ENCODE results near the gene MBIP.
"Not testable (repeated sequence)": the region's sequence is repeated elsewhere in the genome, so short reads cannot be mapped to it uniquely, and the experiment has no call there.

The MBIP gene, protein sequence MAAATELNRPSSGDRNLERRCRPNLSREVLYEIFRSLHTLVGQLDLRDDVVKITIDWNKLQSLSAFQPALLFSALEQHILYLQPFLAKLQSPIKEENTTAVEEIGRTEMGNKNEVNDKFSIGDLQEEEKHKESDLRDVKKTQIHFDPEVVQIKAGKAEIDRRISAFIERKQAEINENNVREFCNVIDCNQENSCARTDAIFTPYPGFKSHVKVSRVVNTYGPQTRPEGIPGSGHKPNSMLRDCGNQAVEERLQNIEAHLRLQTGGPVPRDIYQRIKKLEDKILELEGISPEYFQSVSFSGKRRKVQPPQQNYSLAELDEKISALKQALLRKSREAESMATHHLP

DNA sequence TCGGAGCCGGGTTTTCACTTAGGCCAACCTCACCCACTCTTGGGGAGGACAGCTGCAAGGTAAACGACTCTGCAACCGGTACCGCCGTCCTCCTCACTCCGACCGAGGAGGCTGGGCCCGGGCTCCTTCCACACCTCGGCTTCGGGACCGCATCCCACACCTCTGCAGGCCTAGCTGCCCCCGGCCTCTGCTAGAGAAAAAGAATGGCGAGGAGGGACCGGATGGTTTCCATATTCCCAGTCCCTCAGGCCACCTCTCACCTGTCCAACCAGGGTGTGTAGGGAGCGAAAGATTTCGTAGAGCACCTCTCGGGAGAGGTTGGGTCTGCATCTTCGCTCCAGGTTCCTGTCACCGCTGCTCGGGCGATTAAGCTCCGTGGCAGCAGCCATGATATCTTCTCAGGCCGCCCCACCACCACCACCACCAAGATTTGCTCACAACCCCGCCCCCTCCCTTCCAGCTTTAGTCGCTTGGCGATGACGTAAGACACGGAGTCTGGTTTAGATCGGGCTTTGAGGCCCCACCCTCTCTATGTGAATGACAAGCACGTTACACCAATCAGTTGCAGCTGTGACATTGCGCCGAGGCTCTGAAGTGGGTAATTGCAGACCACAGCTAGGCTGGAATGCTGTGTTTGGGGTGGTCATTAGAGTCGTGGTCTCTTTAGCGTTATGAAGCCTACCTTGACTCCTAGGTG is at the start of gene MBIP:
TSS of gene MBIP (minus strand) at position 438 of the 697 bp plus-strand sequence. CDS start at position 389, 49 bp downstream.
- DNase-seq = peak; percentile 99

DNA sequence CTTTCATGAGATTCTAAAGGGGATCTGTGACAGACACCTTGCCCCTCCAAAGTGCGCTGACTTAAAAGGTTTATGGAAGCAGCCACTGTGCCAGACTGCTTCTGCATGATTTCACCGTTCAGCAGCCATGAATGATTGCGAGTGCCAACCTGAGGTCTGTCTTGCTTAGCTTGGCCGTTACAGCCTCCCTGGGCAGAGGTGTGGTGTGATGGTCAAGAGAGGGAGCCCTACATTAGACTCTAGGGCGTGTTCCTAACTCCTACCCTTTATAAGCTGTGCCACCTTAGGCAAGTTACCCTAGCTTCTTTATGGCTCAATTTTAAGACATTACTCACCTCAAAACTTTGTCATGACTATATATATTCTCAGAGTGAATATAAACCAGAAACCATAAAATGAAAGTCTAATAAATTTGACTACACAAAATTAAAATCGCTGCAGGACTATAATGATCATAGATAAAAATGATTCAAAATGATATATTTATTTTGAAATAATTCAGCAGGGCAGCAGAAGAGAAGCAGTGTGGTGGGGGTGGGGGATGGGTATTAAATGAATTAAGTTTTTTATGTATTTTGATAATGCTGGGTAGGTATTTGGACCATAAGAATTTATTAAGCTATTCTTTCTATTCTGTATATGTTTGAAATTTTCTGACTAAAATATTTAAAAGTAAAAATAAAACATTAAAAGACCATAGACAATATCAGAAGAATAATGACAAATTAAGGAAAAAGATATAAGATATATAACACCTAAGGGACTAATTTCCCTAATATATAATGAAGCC is 47.7 kb upstream of the MBIP start:
- no peak for DNase-seq

DNA sequence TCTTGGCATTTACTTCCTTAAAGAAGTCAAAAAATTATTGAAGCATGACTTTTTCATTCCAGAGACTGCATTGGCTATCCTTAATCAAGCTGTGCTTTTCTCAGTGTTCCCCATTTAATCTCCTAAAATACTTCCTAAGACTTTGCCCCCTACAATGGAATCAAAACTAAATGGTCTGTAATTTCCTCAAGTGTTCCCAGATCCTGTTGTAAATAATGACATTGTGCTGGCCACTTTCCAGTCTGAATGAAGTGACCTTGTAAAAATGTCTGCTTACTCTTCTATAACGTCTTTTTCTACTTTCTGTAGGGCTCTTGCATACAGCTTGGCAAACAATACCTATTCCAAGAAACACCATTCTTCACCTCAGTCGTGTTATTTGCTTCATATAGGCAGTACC is 45.3 kb upstream of the MBIP start:
- DNase-seq = no peak

DNA sequence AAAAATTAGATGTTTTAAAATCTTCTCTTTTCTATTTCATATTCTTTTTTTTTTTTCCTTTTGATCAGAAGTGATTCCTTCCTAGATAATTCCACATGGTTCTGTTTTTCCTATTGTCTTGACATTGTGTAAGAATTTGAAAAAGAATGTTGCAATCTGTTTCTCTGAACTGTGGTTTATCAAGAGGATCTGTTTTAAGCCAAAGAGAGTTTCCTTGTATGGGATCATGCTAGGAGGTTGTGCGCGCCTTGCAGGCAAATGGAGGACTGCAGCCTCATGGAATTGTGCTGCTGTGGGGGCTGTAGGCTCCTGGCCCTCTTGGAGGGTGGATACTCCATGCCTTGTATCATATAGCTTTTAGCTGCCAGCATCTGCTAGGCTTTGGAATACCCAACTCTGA is 43.3 kb upstream of the MBIP start:
- DNase-seq = no peak

DNA sequence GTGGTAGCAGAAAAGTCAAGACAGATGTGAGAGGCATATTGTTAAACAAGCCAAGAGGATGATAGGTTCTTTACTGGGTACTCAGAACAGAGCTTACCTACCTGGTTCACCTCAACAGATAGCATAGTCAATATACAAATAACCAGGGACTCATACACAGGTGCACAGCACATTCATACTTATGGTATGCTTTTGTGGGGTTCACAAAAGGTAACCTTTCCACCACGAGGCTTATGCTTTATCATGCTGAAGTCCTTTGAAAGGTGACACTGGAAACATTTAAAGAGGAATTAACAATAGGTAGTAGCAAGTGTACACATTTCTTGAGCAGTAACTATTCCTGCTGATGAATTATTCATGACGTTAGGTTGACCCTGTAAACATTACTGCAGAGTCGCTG is 42.2 kb upstream of the MBIP start:
- no peak for DNase-seq

DNA sequence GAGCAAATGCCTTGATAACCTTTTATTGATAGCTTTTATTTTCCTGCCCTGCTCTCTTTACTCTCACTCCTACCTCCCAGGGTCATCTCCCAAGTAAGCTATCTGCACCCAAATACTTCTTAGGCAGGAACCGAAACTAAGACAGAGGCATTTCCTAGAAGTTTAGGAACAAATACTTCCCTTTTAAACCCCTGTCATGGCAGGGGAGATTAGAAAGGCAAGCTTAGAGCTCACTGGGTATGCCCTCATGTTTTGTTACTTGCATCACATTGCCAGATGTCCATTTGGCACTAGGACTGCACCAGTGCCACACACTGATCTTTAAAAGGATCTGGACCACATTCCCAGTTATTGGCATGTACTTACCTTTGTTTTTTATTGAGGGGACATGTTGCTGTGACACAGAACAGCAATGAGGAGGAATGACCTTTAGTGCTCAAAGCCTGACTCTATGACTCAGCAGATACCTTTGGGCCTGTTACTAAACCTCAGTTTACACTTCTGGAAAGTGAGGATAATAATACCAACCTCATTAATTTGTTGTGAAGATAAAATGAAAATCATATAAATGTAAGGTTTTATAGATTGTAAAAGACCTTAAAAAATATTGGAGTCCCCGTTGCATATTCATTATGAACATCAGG is 40.9 kb upstream of the MBIP start:
- no peak for DNase-seq

DNA sequence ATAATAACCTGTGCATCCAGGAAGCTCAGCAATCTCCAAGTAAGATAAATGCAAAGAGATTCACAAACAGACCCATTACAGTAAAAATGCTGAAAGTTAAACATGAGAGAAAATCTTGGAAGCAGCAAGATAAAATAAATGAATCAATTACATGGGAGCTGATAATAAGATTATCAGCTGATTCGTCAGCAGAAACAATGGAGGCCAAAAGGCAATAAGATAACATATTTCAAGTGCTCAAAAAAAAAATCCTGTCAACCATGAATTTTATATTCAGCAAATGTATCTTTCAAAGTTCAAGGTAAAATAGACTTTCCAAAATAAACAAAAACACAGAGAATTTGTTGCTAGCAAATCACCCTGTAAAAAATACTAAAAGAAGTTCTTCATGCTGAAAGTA is 36.4 kb upstream of the MBIP start:
- no peak for DNase-seq

DNA sequence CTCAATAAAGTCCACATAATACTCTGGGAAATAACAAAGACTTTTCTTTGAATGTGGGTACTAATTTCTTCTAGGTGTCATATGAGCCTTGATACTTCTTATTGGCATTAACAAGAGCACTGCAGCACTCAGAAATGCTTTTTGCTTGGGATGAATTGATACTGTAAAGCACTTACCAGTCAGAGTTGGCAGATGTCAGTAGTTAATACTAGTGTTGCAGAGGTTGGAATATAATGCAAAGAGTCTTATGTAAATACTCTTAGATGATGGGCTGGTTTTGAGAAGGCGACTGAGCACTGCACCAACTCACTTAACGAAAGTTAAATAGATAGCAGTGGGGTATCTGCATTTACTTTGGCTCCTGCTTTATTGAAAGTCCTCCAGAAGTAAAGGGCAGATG is 25.6 kb upstream of the MBIP start:
- peak; percentile 90 for DNase-seq

DNA sequence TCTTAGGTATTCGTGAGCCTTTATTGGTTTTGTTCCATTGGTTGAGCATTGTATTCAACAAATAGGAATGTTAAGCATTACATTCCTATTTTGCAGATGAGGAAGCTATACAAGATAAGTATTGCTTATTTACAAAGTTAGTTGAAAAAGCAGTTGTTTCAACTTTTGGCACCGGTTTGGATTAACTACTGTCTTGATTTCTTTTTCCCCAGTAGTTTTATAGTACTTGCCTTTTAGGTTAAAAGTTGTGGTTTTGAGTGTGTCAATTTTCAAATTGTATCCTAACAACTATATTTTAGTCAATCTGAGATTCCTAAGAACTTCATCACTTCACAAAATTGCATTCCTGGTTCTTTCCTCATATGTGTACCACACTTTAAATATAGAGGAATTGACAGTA is 23.8 kb upstream of the MBIP start:
- DNase-seq = no peak

DNA sequence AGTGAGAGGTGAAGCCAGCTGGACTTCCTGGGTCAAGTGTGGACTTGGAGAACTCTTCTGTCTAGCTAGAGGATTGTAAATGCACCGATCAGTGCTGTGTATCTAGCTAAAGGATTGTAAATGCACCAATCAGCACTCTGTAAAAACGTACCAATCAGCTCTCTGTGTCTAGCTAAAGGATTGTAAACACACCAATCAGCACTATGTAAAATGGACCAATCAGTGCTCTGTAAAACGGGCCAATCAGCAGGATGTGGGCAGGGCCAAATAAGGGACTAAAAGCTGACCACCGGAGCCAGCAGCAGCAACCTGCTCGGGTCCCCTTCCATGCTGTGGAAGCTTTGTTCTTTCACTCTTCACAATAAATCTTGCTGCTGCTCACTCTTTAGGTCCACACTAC is 21.4 kb upstream of the MBIP start:
- not testable (repeated sequence) for DNase-seq

DNA sequence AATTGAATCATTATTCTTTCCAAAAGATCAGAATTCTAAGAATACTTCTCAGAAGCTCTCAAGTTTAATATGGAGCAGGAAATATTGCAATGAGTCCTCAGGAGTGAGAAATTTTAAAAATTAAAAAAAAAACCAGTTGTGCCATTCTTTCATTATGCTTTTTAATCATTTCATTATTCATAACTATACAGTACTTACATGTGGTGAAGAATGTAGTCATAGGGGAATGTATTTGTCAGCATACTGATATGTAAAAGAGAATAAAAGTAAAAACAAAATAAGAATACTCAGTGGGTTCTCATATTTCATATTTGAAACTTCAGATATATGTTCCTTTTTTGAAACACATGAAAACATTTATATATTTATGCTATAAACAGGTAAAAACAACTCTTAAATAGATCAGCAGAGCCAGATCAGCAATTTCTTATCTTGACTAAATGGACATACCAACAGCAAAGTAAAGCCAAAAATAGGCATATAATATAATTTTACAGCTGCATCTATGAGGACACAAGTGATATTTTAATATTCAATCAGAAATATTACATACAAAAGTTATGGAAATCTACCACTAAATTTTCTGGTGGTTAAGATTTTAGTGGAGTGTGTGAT is 19.9 kb upstream of the MBIP start:
- no peak for DNase-seq

DNA sequence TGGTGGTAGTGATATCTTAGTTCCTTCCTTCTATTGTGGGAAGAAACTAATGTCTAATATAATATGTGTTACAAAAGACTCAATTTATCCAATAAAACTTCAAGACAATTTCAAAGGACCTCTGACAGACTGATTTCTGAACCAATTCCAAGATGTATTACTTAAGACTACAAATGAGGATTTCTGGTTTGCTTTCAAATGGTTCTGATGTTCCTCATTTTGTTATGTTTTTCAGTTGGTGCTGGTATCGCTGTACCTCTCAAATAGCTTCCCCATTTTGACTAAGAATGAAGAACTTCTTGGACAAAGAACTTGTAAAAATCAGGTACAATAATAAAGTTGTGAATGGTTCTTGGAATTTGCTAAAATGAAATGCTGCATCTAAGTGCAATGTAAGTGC is 19.4 kb upstream of the MBIP start:
- DNase-seq = no peak

DNA sequence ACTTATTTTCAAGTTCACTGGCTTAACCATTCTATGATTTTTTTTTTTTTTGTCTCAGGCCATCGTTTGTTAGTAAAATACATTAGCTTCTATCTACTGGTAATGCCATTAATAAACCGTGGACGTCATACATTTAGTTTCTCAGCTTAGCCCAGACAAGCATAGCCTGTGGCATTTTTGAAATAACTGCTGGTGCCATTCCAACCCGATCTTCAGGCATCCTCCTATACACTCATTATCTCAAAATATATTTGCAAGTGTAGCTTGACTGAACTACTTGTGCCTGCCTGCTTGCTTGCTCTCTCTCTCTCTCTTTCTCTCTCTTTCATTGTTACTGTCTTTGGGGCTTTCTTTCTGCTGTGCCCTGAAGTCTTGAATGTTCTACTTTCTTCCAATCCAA is 12.7 kb upstream of the MBIP start:
- no peak for DNase-seq

DNA sequence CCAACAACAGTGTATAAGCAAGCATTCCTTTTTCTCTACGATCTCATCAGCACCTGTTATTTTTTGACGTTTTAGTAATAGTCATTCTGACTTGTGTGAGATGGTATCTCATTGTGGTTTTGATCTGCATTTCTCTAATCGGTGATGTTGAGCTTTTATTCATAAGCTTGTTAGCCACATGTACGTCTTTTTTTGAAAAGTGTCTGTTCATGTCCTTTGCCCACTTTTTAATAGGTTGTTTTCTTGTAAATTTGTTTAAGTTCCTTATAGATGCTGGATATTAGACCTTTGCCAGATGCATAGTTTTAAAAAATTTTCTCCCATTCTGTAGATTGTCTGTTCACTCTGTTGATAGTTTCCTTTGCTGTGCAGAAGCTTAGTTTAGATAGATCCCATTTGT is 7.1 kb upstream of the MBIP start:
- not testable (repeated sequence) for DNase-seq

DNA sequence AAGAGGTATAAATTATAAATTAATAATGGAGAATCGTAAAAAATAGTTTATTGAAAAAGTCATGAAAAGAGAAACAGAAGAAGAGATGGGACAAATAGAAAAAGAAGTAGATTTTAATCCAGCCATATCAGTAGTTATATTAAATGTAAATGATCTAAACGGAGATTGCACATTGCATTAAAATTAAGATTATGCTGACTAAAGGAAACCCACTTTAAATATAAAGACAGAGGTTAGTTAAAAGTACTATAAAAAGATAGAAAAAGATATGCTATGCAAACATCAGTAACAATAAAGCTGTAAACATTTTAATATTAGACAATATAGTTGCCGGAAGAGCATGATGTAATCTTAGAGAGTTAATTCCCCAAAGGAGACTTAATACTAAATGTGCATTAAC is 5.4 kb upstream of the MBIP start:
- DNase-seq = no peak

DNA sequence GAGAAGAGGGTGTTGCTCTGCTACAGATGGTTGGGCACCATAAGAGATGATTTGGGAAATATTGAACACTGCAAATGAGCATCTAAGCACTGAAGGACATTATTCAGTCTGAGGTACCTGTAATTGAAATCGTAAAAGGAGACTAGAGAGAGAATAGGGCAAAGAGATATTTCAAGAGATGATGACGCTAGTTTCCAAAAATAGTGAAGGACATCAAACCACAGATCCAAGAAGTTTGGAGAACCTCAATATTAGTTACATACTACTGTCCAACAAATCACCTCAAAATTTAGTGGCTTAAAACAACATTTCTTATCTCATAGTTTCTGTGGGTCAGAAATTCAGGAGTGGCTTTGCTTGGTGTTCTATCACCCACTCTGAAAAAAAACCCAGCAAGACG is 4.5 kb upstream of the MBIP start:
- DNase-seq = no peak

DNA sequence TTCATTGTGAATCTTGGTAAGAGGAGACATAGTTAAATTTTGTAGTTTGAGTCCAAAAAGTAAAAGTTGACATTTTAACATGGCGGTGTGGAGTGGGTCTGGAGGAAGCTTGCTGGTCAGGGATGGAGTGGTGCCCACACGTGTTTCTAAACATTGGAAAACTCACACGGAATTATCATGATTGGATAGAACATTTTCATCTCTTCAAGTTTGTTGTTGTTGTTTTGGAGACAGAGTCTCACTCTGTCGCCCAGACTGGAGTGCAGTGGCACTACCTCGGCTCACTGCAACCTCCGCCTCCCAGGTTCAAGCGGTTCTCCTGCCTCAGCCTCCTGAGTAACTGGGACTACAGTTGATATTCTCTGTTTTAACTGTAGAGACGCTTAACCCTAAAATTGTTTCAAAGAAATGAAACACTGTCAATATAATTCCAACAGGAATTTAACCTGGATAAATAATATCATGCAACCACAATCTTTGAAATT is 502 bp upstream of the MBIP start:
- DNase-seq = no peak

DNA sequence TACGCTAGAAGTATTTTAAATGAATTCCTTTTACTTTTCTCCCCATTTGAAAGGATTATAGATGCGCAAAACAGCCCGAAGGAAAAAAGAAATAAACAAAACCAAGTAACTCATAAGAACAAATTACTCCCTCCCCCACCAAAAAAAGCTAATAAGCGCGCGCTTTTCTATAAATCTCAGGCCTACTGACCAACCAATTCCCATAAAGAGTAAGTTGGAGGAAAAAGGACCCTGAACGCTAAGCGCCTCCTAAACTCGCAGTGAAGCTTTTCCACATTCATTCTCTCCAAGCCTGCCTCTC is 588 bp downstream of the MBIP start:
- DNase-seq = no peak

DNA sequence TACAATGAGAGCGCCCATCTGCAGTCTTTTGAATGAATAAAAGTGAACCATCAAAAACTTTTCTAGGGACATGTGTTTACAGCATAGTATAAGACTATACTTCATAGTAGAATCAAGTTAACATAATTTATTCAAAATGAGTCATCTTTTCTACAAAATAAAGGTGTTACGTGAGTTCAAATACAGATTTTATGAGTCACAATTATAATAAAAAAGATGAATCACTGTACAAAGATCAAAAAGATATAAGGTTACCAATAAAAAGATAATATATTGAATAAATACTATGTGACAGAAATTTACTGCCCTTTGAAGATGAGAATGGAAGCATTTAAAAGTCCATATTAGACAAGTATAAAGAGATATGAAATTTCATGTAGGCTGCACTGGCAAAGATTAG is 2.8 kb downstream of the MBIP start:
- no peak for DNase-seq

DNA sequence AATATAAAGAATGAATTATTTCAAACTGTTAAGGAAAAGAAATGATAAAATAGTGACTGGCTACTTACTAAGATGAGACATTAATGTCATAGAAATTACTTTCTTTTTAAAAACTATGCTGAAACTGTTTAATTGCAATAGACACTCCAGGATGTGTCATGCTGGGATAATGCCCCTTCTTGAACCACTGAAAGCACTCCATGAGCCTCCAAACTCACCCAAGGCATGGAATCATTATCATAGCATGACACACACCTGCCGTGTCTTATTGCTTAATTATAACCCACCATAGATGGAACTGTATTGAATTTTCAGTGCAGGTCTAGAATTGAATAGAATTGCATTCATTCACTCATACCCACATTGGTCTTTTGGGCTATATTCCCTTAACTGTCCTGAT is 4.3 kb downstream of the MBIP start:
- DNase-seq = peak; percentile 56

DNA sequence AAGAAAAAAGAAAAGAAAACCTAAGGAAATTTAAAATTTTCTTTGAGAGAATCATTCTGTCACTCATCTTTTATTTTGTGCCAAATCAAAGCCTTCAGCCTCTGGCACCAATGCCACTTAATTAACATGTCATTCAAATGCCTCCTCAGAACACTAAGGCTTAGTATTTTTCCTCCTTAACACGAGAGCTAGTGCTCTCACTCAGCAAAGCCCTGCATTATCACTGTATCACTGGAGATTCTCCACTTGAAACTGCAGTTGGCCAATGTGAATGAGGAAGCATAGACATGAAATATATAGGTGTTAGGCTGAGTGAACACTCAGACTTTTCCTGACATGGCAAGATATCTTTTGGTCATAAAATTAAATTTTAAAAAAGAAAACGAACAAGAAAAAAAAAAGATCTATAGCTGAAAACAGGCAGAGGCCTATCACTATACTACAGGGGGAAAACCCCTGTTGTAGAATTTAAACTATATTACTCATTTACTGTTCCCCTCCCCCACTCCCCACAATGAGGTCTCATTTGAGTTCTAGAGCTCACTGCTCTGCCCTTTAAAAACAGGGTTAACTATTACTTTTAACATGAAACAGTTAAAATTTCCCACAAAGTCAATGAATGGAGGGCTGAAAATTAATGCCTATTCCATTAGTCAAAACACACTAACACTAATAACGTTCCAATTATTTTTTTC is 5.1 kb downstream of the MBIP start:
- no peak for DNase-seq

DNA sequence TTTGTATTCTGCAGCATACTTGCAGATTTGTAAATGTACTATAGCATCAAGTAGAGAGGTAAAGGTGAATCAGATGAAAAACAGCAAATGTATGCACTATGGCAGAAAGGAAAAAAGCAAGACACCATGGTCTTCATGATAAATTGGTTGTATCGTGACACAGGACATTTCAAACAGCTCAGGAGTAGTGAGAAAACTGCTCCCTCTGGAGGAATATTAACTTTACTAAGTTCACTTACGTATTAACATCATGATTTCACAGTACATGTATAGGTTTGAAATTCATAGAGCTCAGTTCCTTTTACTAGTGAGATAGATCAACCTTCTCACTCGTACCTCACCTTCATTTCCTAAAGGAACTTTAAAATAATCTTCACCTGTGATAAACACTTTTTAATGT is 6.5 kb downstream of the MBIP start:
- DNase-seq = no peak

All from NCI-H1105 (cell line).